ENCODE data around the gene FBXO24. TPM values are rescaled to one million over a fixed set of nuclear protein-coding genes. Genes with fewer than 3 reads are reported as not detected.
"Not testable (repeated sequence)": the region's sequence is repeated elsewhere in the genome, so short reads cannot be mapped to it uniquely, and the experiment has no call there.

The FBXO24 gene
- total RNA-seq, 2 donors from 2014 or later, result 2.3 to 9.7 TPM

DNA sequence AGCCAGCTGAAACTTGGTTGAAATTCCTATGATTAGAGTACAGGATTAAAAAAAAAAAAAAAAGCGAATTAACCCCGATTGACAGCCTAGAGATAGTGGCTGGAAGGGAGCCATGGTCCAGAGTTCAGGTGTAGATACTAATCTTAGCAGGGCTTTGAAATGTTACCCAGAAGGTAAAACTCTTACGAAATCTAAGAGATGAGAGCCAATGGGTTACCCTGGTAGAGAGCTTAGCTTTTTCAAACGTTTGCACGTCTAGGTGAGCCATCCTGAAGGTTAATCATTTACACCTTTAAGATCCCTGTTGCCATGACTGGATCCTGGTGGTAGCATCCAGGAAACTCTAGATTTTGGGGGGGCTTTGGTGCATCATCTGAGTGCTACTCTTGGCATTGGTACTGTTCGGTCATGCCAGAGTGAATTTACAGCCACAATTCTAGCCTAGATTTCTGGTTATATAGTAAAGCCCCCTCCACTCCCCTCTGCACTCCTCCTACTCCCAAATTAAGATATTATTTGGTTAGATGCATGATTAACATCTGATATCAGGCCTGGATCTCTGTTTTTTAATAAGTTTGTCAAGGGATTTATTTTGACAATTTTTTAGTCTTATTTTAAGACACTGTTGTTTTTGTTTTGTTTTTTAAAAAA is 45.9 kb upstream of the FBXO24 start:
- Histone ChIP-seq H3K36me3 (no peaks in the 10 kb centered on the region), H3K27me3 (replicated peaks; ENCODE audit: insufficient read depth) (no peaks in the 10 kb centered on the region), H3K4me3 (peak overlapping the region; percentile 85 to 87), H3K9me3 (no peaks in the 10 kb centered on the region), H3K27ac (peak overlapping the region; percentile 74 to 75), H3K4me1 (replicated peaks) (peaks cover 20% of the 10 kb centered on the region)
- TF ChIP-seq, protein P1, sequence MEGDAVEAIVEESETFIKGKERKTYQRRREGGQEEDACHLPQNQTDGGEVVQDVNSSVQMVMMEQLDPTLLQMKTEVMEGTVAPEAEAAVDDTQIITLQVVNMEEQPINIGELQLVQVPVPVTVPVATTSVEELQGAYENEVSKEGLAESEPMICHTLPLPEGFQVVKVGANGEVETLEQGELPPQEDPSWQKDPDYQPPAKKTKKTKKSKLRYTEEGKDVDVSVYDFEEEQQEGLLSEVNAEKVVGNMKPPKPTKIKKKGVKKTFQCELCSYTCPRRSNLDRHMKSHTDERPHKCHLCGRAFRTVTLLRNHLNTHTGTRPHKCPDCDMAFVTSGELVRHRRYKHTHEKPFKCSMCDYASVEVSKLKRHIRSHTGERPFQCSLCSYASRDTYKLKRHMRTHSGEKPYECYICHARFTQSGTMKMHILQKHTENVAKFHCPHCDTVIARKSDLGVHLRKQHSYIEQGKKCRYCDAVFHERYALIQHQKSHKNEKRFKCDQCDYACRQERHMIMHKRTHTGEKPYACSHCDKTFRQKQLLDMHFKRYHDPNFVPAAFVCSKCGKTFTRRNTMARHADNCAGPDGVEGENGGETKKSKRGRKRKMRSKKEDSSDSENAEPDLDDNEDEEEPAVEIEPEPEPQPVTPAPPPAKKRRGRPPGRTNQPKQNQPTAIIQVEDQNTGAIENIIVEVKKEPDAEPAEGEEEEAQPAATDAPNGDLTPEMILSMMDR (IDR thresholded peaks at IDR 0.05), result no peak
- TF ChIP-seq POLR2A (IDR thresholded peaks at IDR 0.05), result no peak
- peak; percentile 4 for TF ChIP-seq POLR2AphosphoS5 (IDR thresholded peaks at IDR 0.05)
- intact Hi-C loops (cut with DNase I), result no loop called here
- whole genome bisulfite sequencing, result 31% methylated on average over 6 of the region's 6 CpGs
- DNase-seq (ENCODE audit: low spot score), result no peak

DNA sequence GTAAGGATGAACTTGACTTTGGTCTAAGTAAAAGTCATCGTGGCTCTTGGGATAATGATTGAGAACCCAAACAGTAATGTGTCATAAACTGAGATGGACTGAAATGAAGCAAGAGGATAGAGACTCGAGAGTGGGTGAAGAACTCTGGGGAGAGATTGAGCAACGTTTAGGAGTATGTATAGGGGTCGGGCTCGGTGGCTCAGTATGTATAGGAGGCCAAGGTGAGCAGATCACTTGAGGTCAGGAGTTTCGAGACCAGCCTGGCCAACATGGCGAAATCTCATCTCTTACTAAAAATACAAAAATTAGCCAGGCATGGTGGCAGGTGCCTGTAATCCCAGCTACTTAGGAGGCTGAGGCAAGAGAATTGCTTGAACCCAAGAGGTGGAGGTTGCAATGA is 44.8 kb upstream of the FBXO24 start:
- 88% methylated on average over 7 of the region's 7 CpGs for WGBS
- H3K4me3 ChIP-seq; H3K36me3 ChIP-seq; intact Hi-C loops (cut with DNase I); H3K9me3 ChIP-seq; H3K27ac ChIP-seq; H3K27me3 ChIP-seq (replicated peaks; ENCODE audit: insufficient read depth); DNase-seq (ENCODE audit: low spot score): not testable (repeated sequence)
- H3K4me1 ChIP-seq (replicated peaks), result peaks cover 31% of the 10 kb centered on the region

DNA sequence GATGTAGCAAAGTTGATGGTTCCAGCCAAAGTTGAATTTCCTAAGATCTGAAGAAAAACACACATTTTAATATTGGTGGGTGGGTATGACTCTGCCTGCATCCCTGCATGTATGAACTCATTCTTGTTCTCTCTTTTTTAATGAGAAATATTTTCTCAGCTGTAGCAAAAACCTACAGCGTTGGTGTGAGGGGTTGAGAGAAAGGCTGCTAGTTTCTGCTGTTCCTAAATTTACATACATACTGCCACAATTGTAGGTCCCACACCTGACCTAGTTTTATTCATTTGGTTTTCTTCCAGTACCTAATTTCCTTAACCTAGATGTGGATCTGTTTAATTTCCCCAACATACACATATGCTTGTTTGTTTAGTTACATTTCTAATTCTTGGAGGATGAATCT is 42.5 kb upstream of the FBXO24 start:
- peaks cover 47% of the 10 kb centered on the region for H3K4me1 ChIP-seq (replicated peaks)
- no peaks in the 10 kb centered on the region for H3K9me3 ChIP-seq
- DNase-seq (ENCODE audit: low spot score), result no peak
- H3K27ac ChIP-seq, result peak overlapping the region; percentile 93 to 94
- H3K36me3 ChIP-seq, result no peaks in the 10 kb centered on the region
- no peaks in the 10 kb centered on the region for H3K27me3 ChIP-seq (replicated peaks; ENCODE audit: insufficient read depth)
- H3K4me3 ChIP-seq, result no peak overlapping the region
- no peak for TF ChIP-seq POLR2AphosphoS5 (IDR thresholded peaks at IDR 0.05)
- intact Hi-C loops (cut with DNase I), result no loop called here
- 41% methylated on average over 1 of the region's 1 CpG for WGBS

DNA sequence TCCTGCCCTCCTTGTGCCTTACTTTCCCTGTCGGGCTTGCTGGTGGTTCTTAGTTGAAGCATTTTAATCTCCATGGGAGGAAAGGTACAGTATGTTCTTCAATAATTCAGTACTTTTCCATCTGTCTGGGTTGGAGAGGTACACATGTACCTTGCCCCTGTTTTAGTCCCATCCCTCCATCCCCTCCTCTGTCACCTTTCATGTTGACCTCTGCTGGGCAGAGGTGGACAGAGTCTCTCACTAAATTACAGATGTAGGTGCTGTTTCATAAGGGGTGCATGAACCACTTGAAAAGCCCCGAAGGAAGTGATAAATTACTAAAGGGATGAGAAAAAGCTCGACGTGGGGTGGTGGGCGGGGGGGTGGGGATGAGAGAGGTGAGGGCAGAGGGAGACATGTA is 41.7 kb upstream of the FBXO24 start:
- WGBS, result 29% methylated on average over 5 of the region's 5 CpGs
- Histone ChIP-seq H3K9me3 (no peaks in the 10 kb centered on the region), H3K27ac (peak overlapping the region; percentile 93 to 94), H3K4me1 (replicated peaks) (peaks cover 47% of the 10 kb centered on the region), H3K4me3 (no peak overlapping the region), H3K36me3 (no peaks in the 10 kb centered on the region), H3K27me3 (replicated peaks; ENCODE audit: insufficient read depth) (no peaks in the 10 kb centered on the region)
- DNase-seq (ENCODE audit: low spot score), result no peak
- intact Hi-C loops (cut with DNase I), result no loop called here
- no peak for TF ChIP-seq POLR2A (IDR thresholded peaks at IDR 0.05)
- TF ChIP-seq POLR2AphosphoS5 (IDR thresholded peaks at IDR 0.05), result no peak
- TF ChIP-seq, protein P1 (IDR thresholded peaks at IDR 0.05), result no peak

DNA sequence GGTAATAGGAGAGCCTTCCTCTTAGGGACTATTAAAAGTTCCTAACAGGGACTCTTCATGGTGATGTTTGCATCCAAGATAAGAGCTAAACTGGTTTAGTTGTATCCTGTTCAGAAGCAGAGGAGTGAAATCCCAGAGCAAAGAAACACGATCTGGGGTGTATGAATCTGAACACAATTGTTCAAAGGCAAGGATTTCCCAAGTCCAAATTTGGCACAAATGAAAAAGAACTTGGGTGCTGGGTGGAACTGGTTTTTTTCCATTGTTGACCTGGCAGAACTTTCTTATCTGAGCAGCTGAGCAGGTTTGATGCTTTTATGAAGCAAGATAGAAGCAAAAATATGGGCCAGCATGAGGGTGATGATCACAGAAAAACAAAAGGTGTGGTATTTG is 41.2 kb upstream of the FBXO24 start:
- Histone ChIP-seq H3K36me3 (no peaks in the 10 kb centered on the region), H3K27ac (peak overlapping the region; percentile 93 to 94), H3K9me3 (no peaks in the 10 kb centered on the region), H3K27me3 (replicated peaks; ENCODE audit: insufficient read depth) (no peaks in the 10 kb centered on the region), H3K4me1 (replicated peaks) (peaks cover 47% of the 10 kb centered on the region), H3K4me3 (peak overlapping the region in 1 of 2 donors; percentile 3)
- intact Hi-C loops (cut with DNase I), result no loop called here
- peak; percentile 92 for TF ChIP-seq POLR2AphosphoS5 (IDR thresholded peaks at IDR 0.05)
- no peak for TF ChIP-seq POLR2A (IDR thresholded peaks at IDR 0.05)
- DNase-seq (ENCODE audit: low spot score), result peak; percentile 73
- WGBS, result 3% methylated on average over 1 of the region's 1 CpG

DNA sequence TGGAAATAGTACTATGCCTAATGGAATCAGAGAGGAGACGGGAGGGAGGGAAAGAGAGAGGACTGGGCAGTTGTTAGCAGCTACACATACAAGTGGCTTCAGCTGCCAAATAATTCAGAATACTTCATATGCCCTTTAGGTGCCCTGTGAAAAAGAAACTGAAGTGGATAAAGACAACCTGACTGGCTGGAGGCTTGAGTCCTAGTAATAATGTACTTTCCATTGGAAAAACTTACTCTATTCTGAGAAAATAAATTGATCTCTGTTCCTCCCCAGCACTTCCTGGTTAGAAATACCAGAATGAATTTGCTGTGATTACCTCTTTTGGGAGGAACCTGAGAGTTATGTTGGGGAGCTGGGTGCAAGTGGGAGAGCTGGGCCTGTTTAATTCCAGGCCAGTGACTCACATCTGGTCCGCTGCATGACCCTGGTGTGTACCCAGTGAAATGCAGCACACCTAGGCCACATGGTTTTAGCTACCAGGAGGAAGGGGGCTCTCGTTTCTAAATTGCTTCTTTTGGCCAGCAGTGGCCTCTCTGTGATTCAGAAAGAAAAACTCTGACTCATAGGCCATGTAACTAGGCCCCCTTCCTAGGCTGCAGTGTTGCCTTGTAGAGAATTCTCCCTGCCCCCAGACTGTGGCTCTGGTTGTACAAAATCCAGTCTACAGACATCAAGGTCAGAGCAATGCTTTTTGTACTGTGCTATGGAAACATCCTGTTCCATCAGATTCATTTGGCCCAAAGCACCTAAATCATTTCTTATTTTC is 40.6 kb upstream of the FBXO24 start:
- WGBS, result 7% methylated on average over 3 of the region's 3 CpGs
- peaks cover 44% of the 10 kb centered on the region for H3K4me1 ChIP-seq (replicated peaks)
- peak overlapping the region in 1 of 2 donors; percentile 3 for H3K4me3 ChIP-seq
- TF ChIP-seq POLR2AphosphoS5 (IDR thresholded peaks at IDR 0.05) (peak; percentile 20), POLR2A (IDR thresholded peaks at IDR 0.05) (no peak)
- TF ChIP-seq, protein P1 (IDR thresholded peaks at IDR 0.05), result peak in 1 of 4 experiments; percentile 13
- H3K36me3 ChIP-seq, result no peaks in the 10 kb centered on the region
- no peaks in the 10 kb centered on the region for H3K9me3 ChIP-seq
- DNase-seq (ENCODE audit: low spot score), result peak; percentile 35
- no peaks in the 10 kb centered on the region for H3K27me3 ChIP-seq (replicated peaks; ENCODE audit: insufficient read depth)
- intact Hi-C loops (cut with DNase I), result no loop called here
- H3K27ac ChIP-seq, result peak overlapping the region; percentile 93 to 94

All from prostate gland (tissue), 2 donors.